Endothelial cell of umbilical vein (primary cell): ENCODE measurements around the gene SOCS3. TPM values are rescaled to one million over a fixed set of nuclear protein-coding genes. Genes with fewer than 3 reads are reported as not detected.

Source experiments
- Bru-seq: library from RNA; stranded (reverse); fragments of 400-500 nt; gene quantifications from one replicate; lab custom pipeline; 2021; lab: Mats Ljungman, UMichigan
- BruChase-seq, 2 experiments: library from RNA; stranded (reverse); fragments of 400-500 nt; gene quantifications; one replicate each; lab custom pipeline; 2021; lab: Mats Ljungman, UMichigan
- BruUV-seq: library from RNA; stranded (reverse); fragments of 400-500 nt; replicated peaks from 2 replicates; lab custom pipeline; 2021; lab: Mats Ljungman, UMichigan
- CTCF ChIA-PET: fragments of 300-600, 350-600 bp; sonication (Branson Sonifier 250); formaldehyde crosslinking; loops from one replicate; lab custom pipeline; 2021; ENCODE audit warnings: antibody characterized with exemption, inconsistent platforms; lab: Charles Lee
- POLR2A ChIA-PET: fragments of 300-600, 350-600 bp; sonication (Branson Sonifier 250); formaldehyde crosslinking; loops from one replicate; lab custom pipeline; 2021; ENCODE audit warnings: antibody characterized with exemption, inconsistent platforms; lab: Charles Lee
- DNase-seq: peaks from one replicate; pipeline ENCODE4 v3.0.0-alpha.2; 2011; ENCODE audit warnings: low read depth, low spot score
- FAIRE-seq: peaks from 2 replicates; lab custom pipeline; 2011; peaks lifted over from hg19 to GRCh38; lab: Jason Lieb, UNC
- H2AFZ ChIP-seq: 2 replicates; pipeline ENCODE4 v1.6.0; 2012; ENCODE audit warnings: low read depth, low read length, control low read depth, inconsistent platforms
- H3K27ac ChIP-seq: 2 replicates; pipeline ENCODE4 v1.5.1; 2011; ENCODE audit warnings: low read depth, mild to moderate bottlenecking, control low read depth, low read length, moderate library complexity; ENCODE audit not compliant: insufficient read depth
- H3K27me3 ChIP-seq, 2 experiments: 2 replicates each; pipeline versions ENCODE4 v1.6.0 to v1.6.1; 2011; ENCODE audit warnings: low read length in 2 of 2, mixed read lengths in 1 of 2; ENCODE audit not compliant: control insufficient read depth in 2 of 2, insufficient read depth in 2 of 2
- H3K36me3 ChIP-seq, 2 experiments: 2 replicates in 1 of 2; 3 replicates in 1 of 2; pipeline ENCODE4 v1.5.1; 2011; ENCODE audit warnings: low read length in 2 of 2, mild to moderate bottlenecking in 1 of 2, moderate library complexity in 1 of 2; ENCODE audit not compliant: control insufficient read depth in 2 of 2, insufficient read depth in 2 of 2; ENCODE audit errors: extremely low read depth in 1 of 2
- H3K4me1 ChIP-seq: 3 replicates; pipeline ENCODE4 v1.5.1; 2011; ENCODE audit warnings: mild to moderate bottlenecking, low read length; ENCODE audit not compliant: control insufficient read depth, insufficient read depth; ENCODE audit errors: extremely low read depth
- H3K4me2 ChIP-seq: 2 replicates; pipeline ENCODE4 v1.6.1; 2011; ENCODE audit warnings: low read length, control low read depth, mixed read lengths; ENCODE audit not compliant: insufficient read depth
- H3K4me3 ChIP-seq, 3 experiments: fragments of 200-600 bp in 1 of 3; sonication (generic), shearing (Covaris generic) in 1 of 3; replicated peaks in 1 of 3; 2 replicates each; pipeline ENCODE4 v1.5.1; 2011 to 2016; ENCODE audit warnings: control low read depth in 3 of 3, low read length in 3 of 3, mild to moderate bottlenecking in 2 of 3, inconsistent platforms in 1 of 3, low read depth in 1 of 3, moderate library complexity in 1 of 3; ENCODE audit not compliant: insufficient read depth in 1 of 3
- H3K79me2 ChIP-seq: 2 replicates; pipeline ENCODE4 v1.6.0; 2012; ENCODE audit warnings: low read length, inconsistent platforms; ENCODE audit not compliant: control insufficient read depth, insufficient read depth
- H3K9ac ChIP-seq: replicated peaks from 2 replicates; pipeline ENCODE3; 2011; ENCODE audit warnings: low read length, control low read depth; ENCODE audit not compliant: insufficient read depth; ENCODE audit errors: extremely low read depth
- H3K9me1 ChIP-seq: replicated peaks from 3 replicates; pipeline ENCODE4 v1.6.0; 2011; ENCODE audit warnings: mild to moderate bottlenecking, low read length; ENCODE audit not compliant: control insufficient read depth, insufficient read depth; ENCODE audit errors: extremely low read depth
- H3K9me3 ChIP-seq: replicated peaks from 2 replicates; pipeline ENCODE4 v1.5.1; 2012; ENCODE audit warnings: low read length, inconsistent platforms; ENCODE audit not compliant: control insufficient read depth, insufficient read depth
- H4K20me1 ChIP-seq: replicated peaks from 2 replicates; pipeline ENCODE3; 2011; ENCODE audit warnings: mild to moderate bottlenecking, low read length; ENCODE audit not compliant: control insufficient read depth, insufficient read depth; ENCODE audit errors: extremely low read depth
- FOS ChIP-seq: IDR thresholded peaks from 2 replicates; pipeline ENCODE4 v1.6.1; 2011; ENCODE audit warnings: mild to moderate bottlenecking, low read length, moderate library complexity, borderline replicate concordance; ENCODE audit not compliant: insufficient read depth
- POLR2A ChIP-seq: IDR thresholded peaks from 2 replicates; pipeline ENCODE4 v1.6.1; 2012; ENCODE audit warnings: low read depth, mild to moderate bottlenecking, control low read depth, low read length
- POLR2AphosphoS5 ChIP-seq: IDR thresholded peaks from 2 replicates; pipeline ENCODE4 v1.6.1; 2012; ENCODE audit warnings: low read depth, mild to moderate bottlenecking, control low read depth, low read length, moderate library complexity; ENCODE audit not compliant: insufficient read depth
- dilution Hi-C: fragments of 300-500 bp; cut with MboI; formaldehyde crosslinking; loops from one replicate; pipeline ENCODE4 v1.15.0; 2019; ENCODE audit warnings: low sequenced_read_pairs; ENCODE audit not compliant: extremely low pct_ligation_motif_present
- intact Hi-C: fragments of 100-400 bp; cut with micrococcal nuclease; formaldehyde crosslinking; loops from one replicate; pipeline ENCODE4 v1.10.0; 2022
- long read RNA-seq: library from polyadenylated mRNA; stranded (forward); transcript quantifications from one replicate; pipeline ENCODE4 v2.0.0, GENCODE V29; 2021
- polyA minus RNA-seq, 3 experiments: library from RNA; depleted of rRNA, polyadenylated mRNA; stranded (reverse); fragments of >200 nt; gene quantifications; 1 replicate in 1 of 3; 2 replicates in 2 of 3; pipeline ENCODE4 v1.2.3, GENCODE V29; 2011
- polyA plus RNA-seq, 4 experiments: library from polyadenylated mRNA; depleted of rRNA in 3 of 4; stranded (reverse) in 3 of 4; unstranded in 1 of 4; fragments of >200 nt; gene quantifications; 2 replicates each; pipeline versions ENCODE4 v1.2.1 to v1.2.3, GENCODE V29; 2011 to 2012; ENCODE audit warnings: missing spikeins in 1 of 4
- total RNA-seq: library from RNA; stranded (reverse); gene quantifications from 2 replicates; pipeline ENCODE4 v1.2.3, GENCODE V29; 2021

SOCS3 gene, protein sequence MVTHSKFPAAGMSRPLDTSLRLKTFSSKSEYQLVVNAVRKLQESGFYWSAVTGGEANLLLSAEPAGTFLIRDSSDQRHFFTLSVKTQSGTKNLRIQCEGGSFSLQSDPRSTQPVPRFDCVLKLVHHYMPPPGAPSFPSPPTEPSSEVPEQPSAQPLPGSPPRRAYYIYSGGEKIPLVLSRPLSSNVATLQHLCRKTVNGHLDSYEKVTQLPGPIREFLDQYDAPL
- 13.6 and 14.3 TPM in 2 replicates for total RNA-seq
- 6.2 and 6.6 TPM in 2 replicates for polyA plus RNA-seq
- 5.3 and 7.9 TPM in 2 replicates for polyA plus RNA-seq (2011; cell fraction: cytosol; rRNA removed)
- 15.2 and 19.0 TPM in 2 replicates for polyA plus RNA-seq (2011; cell fraction: nucleus; rRNA removed)
- polyA plus RNA-seq (2012) = 12.2 and 14.3 TPM in 2 replicates
- 7.8 and 10.9 TPM in 2 replicates for polyA minus RNA-seq
- 31.0 TPM for polyA minus RNA-seq (2011; cell fraction: cytosol; rRNA and poly(A)+ RNA removed)
- 7.3 and 17.4 TPM in 2 replicates for polyA minus RNA-seq (2011; cell fraction: nucleus; rRNA and poly(A)+ RNA removed)
- percentile 70 among the genes with signal in this experiment for Bru-seq, nascent RNA
- BruChase-seq, experiment 1, labeled RNA remaining after a 6-hour chase = percentile 54 among the genes with signal in this experiment
- BruChase-seq, experiment 2, labeled RNA remaining after a 2-hour chase = percentile 69 among the genes with signal in this experiment
- long read RNA-seq, transcript SOCS3-201 (2 exons, 2,734 nt) = major isoform, 40 of 45 reads
- long read RNA-seq, partial matches to known transcripts = 0 of 45 reads
- long read RNA-seq, other reads (novel, unspliced or antisense) = 5 of 45 reads

DNA sequence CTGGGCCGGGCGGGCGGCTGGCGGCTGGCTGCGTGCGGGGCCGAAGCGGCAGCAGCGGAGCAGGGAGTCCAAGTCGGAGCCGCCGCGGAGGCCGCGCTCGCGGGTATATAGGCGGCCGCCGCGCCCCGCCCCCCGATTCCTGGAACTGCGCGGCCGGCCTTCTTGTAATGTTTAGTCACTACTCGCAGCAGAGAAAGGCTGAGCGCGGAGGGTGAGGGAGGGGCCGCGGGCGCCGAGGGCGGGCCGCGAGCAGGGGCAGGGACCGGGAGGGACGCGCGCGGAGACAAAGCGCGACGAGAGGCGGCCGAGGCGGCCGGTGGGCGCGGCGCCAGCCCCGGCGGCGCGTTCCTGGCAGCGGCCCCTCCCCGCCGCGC lies at the start of gene SOCS3:
SOCS3 (minus strand) TSS at position 81 of the 374 bp plus-strand sequence. CDS start 982 bp downstream, outside the sequence.
- BruUV-seq = no TSS peak
- Histone ChIP-seq H3K4me2 (peak within 1 kb of the TSS; percentile 75), H3K27ac (peak within 1 kb of the TSS; percentile 84), H3K27me3 (no peaks in the 10 kb centered on the region), H3K79me2 (peaks cover 24% of the 10 kb centered on the region), H3K9ac (peak within 1 kb of the TSS; percentile 92), H3K4me3 (peak within 1 kb of the TSS; percentile 48 to 63 (median 54)), H4K20me1 (no peaks in the 10 kb centered on the region), H3K4me1 (peaks cover 34% of the 10 kb centered on the region), H3K36me3 (peaks cover 3 to 9% of the 10 kb centered on the region in 2 experiments), H2AFZ (peak within 1 kb of the TSS; percentile 49), H3K9me1 (no peaks in the 10 kb centered on the region), H3K9me3 (no peaks in the 10 kb centered on the region)
- TF ChIP-seq FOS = no peak
- peak; percentile 96 for TF ChIP-seq POLR2A
- peak; percentile 98 for TF ChIP-seq POLR2AphosphoS5
- dilution Hi-C loops = no loop called here
- ChIA-PET CTCF (interaction anchor here (0.6 to 5.7 kb wide), 21 partner anchors 13 to 110 kb away, joined by 3 to 184 read pairs (median 16); partner anchors contain the start of gene PGS1), POLR2A (interaction anchor here (0.8 to 2.3 kb wide), 13 partner anchors 15 to 109 kb away, joined by 3 to 12 read pairs (median 4); no protein-coding TSS in a partner anchor)
- intact Hi-C loops = loop anchor here (1.0 to 5.0 kb wide), 9 partner anchors 14 to 347 kb away; no protein-coding TSS in a partner anchor
- peak; percentile 98 for DNase-seq
- FAIRE-seq = peak; percentile 95
